Tongue (tissue), 2 donors: ENCODE data around the gene WDR3. TPM values are rescaled to one million over a fixed set of nuclear protein-coding genes. Genes with fewer than 3 reads are reported as not detected.

Source experiments
- DNase-seq: peaks from one replicate; pipeline ENCODE4 v3.0.0-alpha.2; 2015
- total RNA-seq: library from RNA; depleted of rRNA; stranded (reverse); fragments of >200 nt; gene quantifications from one replicate; pipeline ENCODE4 v1.2.3, GENCODE V29; 2014

WDR3 gene
- total RNA-seq, 1 donor from 2014 or later, result 19.6 TPM

- no peak for DNase-seq
Observed at GRCh38 chr1:117959364-117959763, 29.8 kb downstream of the WDR3 start.

- DNase-seq, result no peak
Observed at GRCh38 chr1:117964290-117965038, 34.9 kb downstream of the WDR3 start.

- DNase-seq, result peak; percentile 65
Observed at GRCh38 chr1:117967477-117967876, 37.9 kb downstream of the WDR3 start.

DNA sequence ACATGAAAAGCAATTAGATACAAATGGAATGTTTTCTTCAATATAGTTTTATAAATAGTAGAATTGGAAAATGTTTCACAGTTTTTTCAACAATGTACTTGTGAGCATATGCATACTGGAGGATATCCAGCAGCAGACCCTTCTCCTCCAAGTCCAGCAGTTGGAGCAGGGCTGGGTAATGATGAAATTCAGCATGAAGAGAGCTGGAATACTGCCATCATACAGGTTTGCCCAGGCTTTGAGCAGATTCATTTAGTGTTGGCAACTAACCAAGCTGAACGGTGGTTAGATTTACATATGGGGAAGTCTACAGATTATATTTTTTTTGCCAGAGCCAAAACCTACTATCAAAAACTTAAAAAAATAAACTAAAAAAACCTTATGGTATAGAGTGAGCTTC is 38.3 kb downstream of the WDR3 start:
- peak; percentile 77 for DNase-seq

DNA sequence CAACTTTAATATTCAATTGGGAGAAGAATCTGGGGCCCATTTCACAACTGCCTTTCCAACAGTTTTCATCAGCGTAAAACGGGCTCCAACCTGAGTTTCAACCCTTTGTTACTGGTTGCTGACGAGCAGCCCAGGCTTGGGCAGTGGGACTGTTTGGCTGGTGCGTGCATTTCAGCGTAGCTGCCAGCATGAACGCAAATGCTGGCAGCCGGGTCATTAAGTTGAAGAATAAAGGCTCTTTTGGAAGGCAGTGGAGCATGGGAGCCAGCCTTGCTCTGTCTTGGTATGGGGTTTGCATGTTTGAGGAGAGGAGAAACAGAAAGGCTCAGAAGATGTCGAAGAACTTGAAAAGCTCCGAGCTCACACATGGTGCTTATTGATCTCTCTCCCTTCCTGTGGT is 40.7 kb downstream of the WDR3 start:
- DNase-seq, result peak; percentile 5

DNA sequence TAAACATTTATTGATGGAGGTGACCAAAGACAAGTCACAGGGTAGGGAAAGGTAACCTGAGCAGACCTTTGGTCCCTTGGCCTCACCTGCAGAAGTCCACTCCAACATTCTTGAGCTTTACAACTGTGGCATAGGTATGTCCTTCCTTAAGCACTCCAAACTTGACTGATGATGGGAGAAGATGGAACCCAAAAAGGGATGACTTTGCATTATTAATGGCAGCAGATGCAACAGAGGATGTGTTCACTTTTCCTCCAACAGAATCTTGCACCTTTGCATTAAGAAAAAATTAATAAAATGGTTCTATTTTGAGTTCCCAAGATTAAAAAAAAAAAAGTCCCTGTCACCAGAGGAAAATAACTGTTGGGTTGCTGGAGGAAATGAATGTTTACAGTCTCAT is 42.2 kb downstream of the WDR3 start:
- no peak for DNase-seq

- DNase-seq, result no peak
Observed at GRCh38 chr1:117976381-117976780, 46.8 kb downstream of the WDR3 start.

- DNase-seq, result no peak
Observed at GRCh38 chr1:117981455-117982192, 52.1 kb downstream of the WDR3 start.

DNA sequence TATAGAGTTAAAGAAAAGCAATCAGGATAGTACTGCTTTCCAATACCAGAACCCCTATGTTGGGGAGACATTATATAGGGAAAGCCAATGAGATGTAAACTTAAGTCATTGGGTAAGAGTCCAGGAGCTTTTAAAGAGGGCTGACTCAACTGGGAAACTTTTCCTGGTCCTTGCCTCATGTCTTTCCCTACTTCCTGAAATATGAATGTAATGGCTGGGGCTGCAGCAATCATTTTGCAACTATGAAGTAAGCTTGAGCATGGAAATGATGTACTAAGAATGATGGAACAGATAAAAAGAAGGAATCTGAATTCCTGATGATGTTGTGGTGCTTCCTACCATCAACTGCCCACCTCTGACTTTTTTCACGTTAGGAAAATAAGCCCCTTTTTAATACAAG is 55.7 kb downstream of the WDR3 start:
- no peak for DNase-seq

DNA sequence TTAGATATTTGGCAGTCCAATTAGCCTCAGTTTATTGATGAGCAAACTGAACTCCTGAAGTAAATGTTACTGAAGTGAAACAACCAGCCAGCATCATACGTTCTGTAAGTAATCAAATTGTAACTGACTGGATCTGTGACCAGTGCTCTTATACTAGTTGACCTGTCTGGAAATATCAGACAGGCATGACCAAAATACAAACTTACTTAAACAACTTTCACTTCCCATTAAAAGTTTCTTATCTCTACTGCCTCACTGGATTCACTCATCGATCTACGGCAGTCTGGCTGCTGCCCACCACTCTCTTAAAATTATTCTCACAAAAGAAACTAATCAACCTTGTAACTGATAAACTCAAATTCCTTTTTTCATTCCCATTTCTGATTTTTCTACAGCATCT is 56.4 kb downstream of the WDR3 start:
- no peak for DNase-seq

- no peak for DNase-seq
Observed at GRCh38 chr1:118004312-118004711, 74.8 kb downstream of the WDR3 start.

DNA sequence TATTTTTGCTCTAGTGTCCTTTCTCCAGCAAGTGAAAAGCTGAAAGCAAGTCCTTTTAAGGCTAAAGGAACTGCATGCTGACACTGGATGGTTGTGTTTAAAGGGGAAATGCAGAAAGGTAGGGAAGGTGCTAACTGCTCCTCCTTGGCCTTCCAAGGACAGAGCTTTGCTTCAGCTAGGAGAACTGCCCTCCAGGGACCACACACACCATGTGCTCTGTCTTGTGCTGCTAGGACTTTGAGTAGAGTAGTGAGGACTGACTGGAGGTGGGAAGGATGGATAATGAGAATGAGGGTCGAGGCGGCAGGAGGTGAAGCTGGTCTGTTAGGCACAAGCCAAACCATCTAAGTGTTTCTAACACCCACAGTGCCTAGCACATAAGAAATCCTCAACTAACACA is 77.9 kb downstream of the WDR3 start:
- DNase-seq, result no peak

GRCh38 chr1:118008011-118008410 is 78.5 kb downstream of the WDR3 start:
- DNase-seq, result no peak

DNA sequence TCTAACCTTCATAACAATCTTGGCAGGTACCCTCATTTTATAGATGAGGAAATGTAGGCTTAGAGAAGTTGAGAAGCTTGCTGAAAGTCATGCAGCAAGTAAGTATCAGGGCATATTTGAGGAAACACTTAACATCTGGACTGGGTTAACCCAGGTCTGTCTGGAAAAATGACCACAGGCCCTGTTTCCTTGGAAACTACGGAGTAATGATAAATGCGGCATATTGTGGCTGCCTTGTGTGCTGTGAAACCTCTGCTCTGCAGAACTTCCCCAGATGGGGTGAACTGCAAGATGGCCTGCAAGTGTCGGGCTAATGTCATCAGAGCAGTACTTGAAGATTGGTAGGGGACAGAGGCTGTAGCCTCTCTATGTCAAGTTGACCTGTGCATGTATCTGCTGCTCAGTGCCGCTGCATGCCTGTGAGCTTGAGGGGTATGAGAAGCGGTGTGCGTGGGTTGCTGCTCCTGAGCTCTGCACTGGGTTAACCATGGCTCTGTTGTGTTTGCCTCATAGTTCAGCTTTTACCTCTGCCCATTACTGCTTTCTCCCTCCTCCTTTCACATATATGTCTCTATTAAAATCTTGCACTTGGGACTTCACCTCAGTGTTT is 83.1 kb downstream of the WDR3 start:
- DNase-seq, result no peak

DNA sequence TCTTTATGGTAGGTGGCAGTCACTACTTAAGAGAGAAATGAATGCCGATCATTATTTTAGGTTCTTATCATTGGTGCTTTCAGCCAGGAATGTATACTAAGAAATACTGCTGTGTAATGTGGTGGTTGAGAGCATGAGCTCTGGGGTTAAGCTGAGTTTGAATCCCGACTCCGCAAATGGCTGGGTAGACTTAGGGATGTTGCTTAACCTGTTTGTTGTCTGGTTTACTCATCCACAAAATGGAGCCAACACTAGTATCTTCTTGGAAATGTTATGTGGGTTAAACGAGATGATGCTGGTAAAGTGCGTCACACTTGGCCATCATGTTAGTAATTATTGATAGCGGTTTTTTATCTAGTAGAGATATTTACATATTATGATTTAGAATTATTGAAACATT is 83.8 kb downstream of the WDR3 start:
- DNase-seq, result no peak

- DNase-seq, result no peak
Observed at GRCh38 chr1:118013938-118014337, 84.4 kb downstream of the WDR3 start.

Other genes starting within 250 kb of the WDR3 start
- 21.4 TPM for gene GDAP2, start 118 bp upstream of the WDR3 start, total RNA-seq